Epithelial cell of alveolus of lung (primary cell): ENCODE results near the gene HSD17B4. TPM values are rescaled to one million over a fixed set of nuclear protein-coding genes. Genes with fewer than 3 reads are reported as not detected.

Source experiments
- total RNA-seq: library from RNA; depleted of rRNA; stranded (reverse); fragments of >200 nt; gene quantifications from 2 replicates; pipeline ENCODE4 v1.2.1, GENCODE V29; 2015

HSD17B4 gene, protein sequence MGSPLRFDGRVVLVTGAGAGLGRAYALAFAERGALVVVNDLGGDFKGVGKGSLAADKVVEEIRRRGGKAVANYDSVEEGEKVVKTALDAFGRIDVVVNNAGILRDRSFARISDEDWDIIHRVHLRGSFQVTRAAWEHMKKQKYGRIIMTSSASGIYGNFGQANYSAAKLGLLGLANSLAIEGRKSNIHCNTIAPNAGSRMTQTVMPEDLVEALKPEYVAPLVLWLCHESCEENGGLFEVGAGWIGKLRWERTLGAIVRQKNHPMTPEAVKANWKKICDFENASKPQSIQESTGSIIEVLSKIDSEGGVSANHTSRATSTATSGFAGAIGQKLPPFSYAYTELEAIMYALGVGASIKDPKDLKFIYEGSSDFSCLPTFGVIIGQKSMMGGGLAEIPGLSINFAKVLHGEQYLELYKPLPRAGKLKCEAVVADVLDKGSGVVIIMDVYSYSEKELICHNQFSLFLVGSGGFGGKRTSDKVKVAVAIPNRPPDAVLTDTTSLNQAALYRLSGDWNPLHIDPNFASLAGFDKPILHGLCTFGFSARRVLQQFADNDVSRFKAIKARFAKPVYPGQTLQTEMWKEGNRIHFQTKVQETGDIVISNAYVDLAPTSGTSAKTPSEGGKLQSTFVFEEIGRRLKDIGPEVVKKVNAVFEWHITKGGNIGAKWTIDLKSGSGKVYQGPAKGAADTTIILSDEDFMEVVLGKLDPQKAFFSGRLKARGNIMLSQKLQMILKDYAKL
- total RNA-seq = 121 and 146 TPM in 2 replicates

DNA sequence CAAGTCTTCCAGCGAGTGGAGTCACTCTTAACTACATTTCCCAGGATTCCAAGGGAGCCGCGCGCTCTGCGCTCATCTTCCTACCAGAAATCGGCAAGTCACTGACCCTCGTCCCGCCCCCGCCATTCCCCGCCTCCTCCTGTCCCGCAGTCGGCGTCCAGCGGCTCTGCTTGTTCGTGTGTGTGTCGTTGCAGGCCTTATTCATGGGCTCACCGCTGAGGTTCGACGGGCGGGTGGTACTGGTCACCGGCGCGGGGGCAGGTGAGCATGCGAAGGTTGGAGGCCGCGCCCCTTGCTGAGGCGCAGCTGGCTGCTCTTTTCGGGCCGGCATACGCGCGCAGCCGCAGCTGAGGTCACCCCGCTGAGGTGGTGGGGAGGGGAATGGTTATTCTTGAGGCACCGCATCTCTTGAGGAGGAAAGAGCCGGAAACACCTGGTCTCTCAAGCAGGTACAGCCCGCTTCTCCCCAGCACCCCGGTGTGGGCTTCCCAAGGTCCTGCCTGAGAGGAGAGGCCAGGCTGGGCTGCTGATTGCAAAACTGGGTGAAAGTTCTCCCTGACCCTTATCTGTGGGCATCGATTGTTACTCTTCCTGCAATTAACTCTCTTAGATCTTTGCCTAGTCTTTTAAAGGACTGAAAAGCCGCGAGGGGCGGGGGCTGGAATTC is at the start of gene HSD17B4:
Gene HSD17B4 (plus strand): TSS at position 125 of the 667 bp plus-strand sequence. CDS start 79 bp downstream, at position 204.

Other genes with a start within 250 kb of the HSD17B4 start
- gene TNFAIP8, start 96.5 kb upstream of the HSD17B4 start, total RNA-seq = 12.2 and 29.1 TPM in 2 replicates
- gene FAM170A, start 177.1 kb downstream of the HSD17B4 start, total RNA-seq = not detected in 2 replicates